Measurements from ENCODE around the gene DLX4.
A peak's percentile ranks its signal among the peaks of the same experiment; 100 is the strongest.

DLX4 gene

DNA sequence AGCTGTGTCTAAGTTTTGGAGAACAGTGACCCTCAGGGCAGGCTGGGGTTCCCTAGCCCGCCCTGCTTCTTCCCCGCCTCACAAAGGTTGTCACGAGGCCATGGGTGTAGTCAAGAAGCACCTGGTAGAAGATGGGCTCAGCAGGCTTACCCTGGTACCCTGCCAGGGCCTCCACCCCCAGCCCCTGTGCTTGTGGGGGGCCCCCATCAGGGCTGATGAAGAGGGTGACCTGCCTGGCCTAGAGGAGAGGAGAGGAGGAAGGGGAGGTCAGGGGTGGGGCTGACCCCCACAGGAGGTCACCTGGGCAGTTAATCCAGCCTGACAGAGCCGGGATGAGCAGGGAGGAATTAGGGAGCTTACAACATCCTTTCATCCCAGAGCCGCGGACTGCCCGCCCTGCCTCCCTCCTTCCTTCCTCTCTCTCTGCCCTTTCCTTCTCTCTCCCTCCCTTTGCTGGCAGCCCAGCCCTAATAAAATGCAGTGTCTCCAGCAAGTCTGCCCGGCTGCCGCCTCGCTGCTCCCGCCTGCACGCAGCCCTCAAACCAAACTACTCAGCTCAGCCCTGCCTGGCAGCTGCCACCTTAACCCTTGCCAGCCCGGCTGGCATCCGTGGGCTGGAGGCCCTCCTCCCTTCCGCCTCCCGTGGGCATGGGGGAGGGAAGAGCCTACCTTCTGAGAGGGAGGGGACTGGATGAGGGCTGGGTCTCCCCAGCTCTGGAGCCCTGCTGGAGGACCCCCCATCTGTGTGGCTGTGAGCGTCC, 18.9 kb downstream of the DLX4 start:
- DNase-seq (ENCODE audit: low read depth): peak; percentile 74

DNA sequence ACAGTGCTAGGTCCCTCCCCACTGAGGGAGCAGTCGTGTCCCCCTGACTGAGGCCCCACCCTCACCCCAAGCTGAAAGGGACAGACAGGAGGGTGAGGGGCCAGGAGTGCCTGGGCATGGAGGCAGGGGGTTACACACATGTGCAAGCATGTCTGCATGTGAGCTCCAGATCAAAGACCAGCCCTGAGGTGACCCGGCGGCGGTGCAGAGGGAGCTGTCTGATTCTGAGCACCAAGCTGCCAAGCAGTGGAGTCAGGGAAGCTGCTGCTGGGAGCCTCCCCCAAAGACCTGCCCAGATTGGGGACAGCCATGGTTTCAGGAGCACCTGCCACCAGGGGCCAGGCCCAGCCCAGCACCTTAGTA, 20.5 kb downstream of the DLX4 start:
- no peak for DNase-seq (ENCODE audit: low read depth)

DNA sequence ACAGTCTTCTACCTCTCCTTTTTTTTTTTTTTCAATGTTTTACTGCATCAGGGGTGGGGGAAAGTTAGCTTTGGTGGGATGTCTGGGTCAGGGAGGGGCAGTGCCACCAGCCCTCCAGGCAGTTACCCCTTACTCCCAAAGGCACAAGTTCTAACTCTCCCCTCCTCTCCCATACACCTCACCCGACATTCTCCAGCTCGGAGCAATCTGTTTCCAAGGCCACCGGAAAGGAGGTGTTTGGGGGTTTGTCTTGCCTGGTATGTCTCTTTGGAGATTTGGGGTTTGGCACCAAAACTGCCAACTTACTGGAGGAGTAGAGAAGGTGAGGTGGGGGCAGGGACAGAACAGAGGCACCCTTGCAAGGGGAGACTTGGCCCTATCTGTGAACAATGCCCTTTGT, 21.3 kb downstream of the DLX4 start:
- DNase-seq (ENCODE audit: low read depth): no peak

DNA sequence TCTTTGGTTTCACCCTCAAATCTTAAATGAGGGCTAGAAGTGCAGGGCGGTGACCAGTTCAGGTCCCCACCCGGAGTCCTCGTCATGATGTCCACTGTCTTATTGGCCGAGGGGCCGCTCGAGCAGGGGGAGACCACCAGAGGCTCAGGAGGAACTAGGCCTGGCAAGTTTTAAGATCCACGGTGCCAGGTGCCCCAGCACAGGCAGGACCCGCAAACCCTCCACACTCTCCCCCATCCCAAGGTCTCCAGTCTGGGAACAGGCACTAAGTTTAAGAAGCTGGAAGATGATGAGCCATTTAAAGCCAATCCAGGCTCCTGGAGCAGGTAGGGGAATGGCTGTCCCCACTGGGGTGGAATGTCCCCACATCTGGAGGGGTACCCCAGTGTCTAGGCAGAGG, 21.9 kb downstream of the DLX4 start:
- DNase-seq (ENCODE audit: low read depth): no peak

DNA sequence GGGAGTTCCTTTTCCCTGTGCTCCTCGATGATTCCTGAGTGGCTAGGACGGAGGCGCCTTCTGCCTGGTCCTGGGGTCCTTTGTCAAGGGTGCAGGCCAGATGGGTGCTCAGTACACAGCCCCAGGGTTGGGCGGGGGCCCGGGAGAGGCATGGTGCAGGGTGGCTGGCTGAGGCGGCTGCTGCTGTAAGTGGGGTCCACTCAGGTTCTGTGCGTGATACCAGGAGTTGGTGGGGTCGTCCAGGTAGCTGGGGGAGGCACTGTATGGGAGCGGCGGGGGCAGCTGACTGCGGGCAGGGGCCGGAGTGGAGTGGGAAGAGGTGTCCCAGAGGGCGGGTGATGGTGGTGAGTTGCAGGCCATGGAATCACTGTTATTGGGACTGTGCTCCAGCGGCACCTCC, 22.4 kb downstream of the DLX4 start:
- DNase-seq (ENCODE audit: low read depth): no peak

DNA sequence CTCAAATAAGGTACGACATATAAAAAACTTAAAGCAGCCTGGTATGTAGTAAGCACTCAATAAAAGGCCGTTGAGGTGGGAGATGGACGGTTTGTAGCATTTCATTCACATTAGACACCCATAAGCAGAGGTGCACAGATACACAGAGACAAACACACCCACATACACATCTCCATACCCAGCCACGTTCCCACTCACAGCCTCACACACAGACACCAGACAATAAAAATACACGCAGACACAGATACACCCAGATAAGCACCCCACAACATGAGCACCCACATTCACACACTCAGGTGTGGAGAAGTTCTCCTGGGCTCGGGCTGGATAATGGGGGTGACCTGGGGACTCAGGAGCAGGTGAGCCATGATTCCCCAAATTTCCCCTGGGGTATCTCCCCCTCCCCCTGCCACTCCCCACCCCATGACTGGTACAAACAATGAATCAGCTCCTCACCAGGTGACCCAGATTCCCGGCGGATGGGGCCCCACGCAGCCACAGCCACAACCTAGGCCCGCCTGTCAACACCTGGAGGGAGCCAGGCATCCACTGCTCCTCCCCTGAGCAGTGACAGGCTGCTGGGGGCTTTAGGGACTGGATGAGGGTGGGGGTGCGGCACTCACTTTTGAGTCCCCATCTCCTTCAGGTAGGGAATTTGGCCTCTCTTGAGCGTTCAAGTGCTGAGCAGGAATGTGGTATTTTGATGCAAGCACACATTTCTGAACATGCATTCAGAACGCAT, 23.4 kb downstream of the DLX4 start:
- DNase-seq (ENCODE audit: low read depth): no peak

DNA sequence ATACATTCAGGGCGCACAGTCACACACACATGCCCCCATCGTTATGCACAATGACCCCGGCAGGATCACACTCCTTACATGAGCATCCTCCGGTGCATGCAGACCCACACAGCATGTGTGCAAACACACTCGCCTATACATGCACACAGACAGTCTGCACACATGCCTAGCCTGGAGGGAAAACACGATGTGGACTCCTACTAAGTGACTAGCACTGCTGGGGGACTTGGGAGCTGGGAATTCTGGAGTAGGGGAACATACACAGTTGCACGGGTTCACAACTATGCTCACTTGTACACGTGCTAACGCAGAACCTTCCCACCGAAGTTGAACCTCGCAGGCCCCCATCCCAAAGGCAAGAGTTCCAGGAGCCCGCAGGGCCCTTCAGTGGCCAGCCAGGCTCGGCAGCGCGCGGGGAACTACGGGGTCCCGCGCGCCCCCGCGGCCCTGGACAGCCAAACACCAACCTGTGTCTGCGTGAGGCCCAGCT, 24.0 kb downstream of the DLX4 start:
- no peak for DNase-seq (ENCODE audit: low read depth)

DNA sequence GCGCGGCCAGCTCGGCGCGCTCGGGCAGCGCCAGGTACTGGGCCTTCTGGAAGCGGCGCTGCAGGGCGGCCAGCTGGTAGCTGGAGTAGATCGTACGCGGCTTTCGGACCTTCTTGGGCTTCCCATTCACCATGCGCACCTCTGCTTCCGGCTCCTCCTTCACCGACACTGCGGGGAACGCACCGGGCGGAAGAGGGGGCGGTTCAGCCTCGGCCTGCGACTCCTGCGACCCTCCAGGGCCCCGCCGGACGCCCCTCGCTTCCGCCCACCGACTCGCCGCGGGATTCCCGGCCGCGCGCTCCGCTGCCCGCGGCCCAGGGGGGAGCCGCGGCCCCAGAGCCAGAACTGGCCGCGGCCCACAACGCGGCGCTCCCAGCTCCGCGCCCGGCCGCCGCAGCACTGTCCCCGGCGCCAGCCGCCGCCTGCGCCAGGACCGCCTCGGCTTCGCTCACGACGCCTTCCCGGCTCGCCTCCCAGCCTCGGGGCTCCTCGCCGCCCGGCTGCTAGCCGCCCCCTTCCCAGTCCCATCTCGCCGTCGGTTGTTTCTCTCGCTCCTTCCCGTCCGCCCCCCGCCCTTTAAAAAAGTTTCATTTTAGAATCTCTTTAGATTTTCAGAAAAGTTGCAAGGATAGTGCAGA, 24.6 kb downstream of the DLX4 start:
- no peak for DNase-seq (ENCODE audit: low read depth)

DNA sequence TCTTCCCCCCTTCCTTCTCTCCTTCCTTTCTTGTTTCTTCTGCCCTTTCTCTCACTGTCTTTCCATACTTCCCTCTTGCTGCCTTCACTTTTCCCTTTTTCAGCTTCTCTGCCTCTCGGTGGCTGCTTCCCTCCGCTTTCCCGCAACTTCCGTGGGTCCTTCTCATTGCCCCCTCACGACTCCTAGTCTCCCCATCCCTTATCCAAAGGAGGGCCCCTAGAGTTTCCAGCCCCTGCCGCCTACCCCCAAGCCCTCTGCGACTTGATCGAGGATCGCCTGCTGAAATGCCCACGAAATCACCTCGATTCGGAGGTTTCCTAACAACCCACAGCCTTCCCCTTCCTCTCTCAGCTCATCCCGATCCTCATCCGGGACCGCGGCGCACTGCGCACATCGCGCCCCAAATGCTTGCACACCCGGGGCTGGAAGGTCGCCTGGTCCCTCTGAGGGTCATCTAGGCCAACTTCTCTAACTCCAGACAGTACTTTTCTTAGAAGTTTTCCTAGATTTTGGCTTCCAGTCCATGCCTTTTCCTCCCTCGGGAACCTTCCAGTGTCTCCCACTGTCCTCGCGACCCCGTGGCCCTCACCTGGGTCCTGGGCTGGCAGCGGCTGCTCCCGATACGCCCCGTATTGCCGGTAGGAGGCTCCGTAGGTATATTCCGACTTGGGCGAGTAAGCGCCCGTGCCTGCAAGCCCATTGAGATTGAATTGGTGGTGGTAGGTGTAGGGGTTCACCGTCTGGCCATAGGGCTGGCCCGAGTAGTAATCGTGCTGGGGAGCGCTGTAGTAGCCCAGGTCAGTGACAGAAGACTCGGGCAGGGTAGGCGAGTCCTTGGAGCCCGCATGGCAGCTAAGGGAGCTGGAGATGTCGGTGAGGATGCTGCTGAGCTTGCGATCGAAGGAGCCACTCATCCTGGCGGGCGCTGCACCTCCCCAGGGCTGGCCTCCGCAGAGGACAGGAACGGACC, 25.4 kb downstream of the DLX4 start:
- DNase-seq (ENCODE audit: low read depth): no peak

DNA sequence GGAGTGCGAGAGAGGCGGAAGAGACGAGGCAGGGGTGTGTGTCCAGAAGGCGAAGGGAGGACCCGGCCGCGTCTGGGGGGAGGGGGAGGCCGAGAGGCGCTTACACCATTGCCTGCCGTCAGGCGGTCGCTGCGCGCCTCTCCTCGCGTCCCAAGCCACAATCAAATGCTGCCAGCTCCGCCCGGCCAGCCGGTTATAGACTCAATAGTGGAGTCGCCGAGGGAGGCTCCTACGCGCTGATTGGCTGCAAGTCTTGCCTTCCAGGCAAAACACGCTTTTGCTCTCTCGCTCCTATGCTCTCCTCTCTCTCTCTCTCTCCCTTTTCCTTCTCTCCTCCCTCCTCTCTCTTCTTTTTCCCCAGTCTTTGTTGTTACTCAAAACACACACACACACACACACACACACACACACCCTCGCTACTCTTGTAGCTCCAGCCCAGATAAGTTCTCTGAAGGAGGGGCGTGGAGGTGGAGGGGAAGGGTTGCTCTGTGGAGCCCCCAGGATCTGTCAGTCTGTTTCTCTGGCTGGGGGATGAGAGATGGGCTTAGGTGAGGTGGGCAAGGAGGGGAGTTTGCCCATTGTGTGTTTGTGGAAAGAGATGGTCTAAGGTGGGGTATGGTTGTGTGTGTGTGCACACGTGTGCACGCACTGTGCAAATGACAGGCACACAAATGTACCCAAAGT, 26.2 kb downstream of the DLX4 start, which contains the start of gene DLX3:
DLX3 (minus strand) TSS at position 170 of the 684 bp plus-strand sequence. CDS start 226 bp downstream, outside the sequence.
- peak; percentile 84 for DNase-seq (ENCODE audit: low read depth)

DNA sequence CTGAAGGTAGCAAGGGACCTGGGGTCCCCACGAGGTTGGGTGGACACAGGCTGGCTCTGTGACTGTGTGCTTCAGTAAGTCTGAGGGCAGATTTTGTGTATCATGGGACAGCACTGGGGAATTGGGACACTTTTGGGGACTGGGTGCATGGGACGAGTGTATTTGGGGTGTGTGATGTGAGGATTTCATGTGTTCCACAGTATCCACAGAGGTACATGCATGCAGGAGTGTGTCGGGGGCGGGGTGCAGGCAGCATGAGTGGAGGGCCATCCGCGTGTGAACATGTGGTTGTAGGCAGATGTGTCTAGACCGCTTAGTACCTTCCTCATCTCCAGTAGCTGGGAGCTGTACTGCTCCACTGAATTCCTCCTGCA, 27.1 kb downstream of the DLX4 start:
- DNase-seq (ENCODE audit: low read depth): no peak

DNA sequence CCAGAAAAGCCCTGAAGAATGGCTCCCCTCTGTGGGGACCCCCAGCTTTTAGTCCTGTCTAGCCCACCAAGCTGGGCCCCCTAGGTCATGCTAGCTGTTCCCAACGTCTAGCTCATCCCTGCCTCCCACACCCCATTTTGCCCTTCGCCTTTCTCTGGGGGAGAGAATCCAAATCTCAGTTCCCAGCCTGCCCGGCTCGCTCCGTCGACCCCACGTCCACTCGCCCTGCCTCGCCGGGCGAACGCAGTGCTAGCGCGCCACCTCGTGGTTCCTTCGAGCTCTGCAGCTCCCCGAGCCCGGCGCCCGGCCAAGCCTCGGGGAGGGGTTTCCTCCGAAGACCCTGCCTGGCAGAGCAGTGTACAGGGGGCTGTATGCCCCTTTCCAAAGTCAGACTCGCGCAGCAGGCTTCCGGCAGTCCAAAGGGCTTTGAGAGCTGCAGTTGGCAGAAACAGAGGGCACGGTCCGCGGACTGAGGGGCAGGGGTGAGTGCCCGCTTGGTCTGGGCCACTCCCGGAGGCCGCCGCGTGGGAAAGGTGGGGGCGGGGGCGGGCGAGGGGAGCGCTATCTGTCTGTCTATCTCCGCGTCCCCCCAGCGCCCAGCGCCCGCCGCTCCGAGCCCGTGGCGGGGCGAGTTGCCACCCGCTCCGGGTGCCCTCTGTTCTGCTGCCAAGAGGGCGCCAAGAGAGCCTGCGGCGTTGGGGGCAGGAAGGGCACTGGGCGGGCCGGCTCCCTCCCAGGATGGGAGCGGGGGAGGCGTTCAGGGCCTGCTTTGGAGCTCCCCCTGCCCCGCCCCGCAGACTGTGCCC, 27.7 kb downstream of the DLX4 start:
- DNase-seq (ENCODE audit: low read depth): peak; percentile 44

DNA sequence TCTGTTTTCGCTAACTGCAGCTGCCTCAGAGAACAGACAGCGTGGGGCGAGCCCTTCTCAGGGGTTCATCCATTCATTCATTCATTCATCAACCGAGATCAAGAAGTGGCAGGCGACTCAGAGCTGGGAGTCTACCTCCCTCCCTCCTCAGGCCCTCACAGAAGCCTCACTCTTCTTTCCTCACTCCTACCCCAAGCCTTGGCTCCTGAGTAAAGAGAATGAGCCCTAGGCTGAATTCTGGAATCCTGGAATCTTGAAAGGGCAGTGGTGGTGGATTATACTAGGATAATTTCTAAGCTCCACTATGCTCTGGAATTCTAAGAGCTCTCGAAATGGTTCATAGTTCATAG, 28.3 kb downstream of the DLX4 start:
- no peak for DNase-seq (ENCODE audit: low read depth)

DNA sequence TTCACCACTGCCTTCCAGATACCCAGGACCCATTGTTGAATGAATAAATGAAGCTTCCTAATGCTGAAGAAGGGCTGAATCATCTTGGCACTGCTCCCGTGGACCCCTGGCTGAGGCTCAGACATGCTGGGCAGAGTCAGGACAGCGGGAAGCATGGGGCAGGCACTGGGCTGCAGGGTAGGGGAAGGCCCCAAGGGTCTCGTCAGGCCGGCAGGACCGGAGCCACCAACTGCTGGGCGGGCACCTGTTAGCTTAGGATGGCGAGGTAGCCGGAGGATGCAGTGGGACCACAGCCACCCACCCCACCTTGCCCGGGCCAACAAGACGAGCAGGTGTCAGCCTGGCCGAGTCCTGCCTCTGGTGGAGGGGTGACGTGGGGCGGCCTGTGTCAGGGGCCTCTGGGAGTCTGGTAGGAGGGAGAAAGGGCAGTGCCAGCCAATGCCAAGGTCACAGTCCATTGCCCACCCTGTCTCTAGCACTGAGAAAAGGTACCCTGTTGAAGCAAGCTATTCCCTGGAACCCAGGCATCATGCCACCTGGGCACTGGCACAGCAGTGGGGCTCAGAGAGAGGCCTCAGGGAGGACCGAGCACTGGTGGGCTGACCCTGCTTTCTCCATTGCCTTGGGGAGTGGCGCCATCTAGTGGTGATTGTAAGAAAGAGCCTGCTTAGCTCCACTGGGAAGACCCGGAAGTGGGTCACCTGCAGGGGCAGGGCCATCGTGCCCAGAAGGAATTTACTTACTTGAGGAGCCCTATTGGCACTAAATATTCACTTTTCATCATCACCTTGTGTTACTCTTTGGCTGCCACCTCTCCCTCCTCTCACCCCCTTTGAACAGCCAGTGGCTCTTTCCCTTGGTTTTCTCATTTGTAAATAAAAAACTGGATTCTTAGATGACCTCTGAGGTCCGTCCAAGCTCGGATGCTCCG, 29.0 kb downstream of the DLX4 start:
- DNase-seq (ENCODE audit: low read depth): peak; percentile 85

DNA sequence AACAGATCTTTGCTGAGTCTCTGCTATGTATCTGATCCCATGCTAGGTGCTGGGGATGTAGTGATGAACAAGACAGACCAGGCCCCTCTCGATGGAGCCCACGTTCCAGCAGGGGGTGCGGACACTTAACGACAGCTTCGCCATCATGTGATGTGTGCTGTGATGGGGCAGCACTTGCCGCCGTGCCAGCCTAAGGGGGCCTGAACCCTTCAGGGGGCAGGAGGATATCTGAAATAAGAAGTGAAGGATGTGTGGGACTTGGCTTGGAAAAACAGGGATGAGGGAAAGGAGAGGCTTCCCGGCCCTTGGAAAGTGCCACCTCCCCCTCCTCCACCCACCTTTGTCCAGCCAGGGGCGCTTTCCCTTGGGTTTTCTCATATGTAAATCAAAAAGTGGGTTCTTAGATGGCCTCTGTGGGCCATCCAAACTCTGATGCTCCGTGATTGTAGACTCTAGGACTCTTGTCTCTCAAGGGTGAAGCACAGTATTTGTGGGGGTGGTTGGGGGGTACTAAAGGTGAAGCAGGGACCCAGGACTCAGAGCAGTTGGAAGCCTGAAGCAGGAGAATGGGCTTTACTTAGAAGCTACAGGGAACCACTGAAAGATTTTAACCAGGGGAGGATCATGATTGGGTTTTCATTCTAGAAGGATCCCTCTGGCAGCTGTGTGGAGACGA, 30.0 kb downstream of the DLX4 start:
- no peak for DNase-seq (ENCODE audit: low read depth)

DNA sequence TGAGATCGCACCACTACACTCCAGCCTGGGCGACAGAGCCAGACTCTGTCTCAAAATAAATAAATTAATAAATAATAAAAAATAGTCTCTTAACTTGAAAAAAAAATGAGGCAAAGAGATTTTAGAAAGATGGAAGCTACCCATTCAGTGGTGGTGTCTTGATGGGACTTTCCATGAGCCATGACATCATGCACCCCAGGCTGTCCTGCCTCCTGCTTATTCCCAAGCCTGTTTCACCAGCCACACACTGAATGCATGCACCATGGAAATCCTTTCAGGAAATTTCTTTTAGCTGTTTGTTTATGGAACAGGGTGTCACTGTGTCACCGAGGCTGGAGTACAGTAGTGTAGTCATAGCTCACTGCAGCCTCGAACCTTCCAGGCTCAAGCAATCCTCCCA, 34.9 kb downstream of the DLX4 start:
- no peak for DNase-seq (ENCODE audit: low read depth)

DNA sequence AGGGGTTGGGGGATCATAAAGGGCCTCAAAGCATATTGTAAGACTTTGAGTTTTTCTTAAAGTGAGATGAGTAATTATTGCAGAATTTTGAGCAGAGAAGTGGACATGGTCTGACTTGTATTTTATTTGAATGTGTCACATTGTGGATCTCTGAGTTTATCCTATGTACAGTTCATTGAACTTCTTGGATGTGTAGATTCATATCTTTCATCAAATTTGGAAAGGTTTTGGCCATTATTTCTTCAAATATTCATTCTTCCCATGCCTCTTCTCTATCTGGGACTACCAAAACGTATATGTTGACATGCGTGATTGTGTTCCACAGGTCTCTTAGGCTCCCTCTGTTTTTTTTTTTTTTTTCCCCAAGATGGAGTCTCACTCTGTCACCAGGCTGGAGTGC, 40.3 kb downstream of the DLX4 start:
- DNase-seq (ENCODE audit: low read depth): no peak

DNA sequence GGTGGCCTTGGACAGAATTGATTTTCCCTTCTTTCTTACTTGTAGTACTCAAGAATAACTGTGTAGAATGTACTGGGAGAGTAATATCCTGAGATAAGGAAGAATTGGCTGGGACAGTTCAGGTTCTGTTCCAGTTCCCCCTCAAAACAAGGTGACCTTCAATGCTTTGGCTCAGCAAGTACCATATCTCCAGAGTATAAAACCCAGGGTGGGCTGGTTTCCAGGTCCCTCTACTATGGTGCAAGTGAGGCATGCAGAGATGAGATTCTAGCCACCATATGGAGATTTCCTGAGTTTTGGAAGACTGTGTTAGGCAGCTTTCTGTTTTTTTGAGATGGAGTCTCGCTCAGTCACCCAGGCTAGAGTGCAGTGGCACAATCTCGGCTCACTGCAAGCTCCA, 44.1 kb downstream of the DLX4 start:
- DNase-seq (ENCODE audit: low read depth): no peak
